Stimulated activated CD4-positive, alpha-beta T cell treated with anti-CD3 and anti-CD28 coated beads, Interleukin-1b, Interleukin-23, amount 100 ng/mL, for 24 hours (primary cell): Measurements from ENCODE around the gene PRMT3.
"Not testable (repeated sequence)": the region's sequence is repeated elsewhere in the genome, so short reads cannot be mapped to it uniquely, and the experiment has no call there.

Experiments used
- DNase-seq, 4 experiments: peaks; one replicate each; pipeline ENCODE4 v3.0.0-alpha.2; 2020; ENCODE audit warnings: low read depth in 4 of 4, low spot score in 1 of 4

Gene PRMT3

GRCh38 chr11:20497124-20497792 lies 109.7 kb downstream of the PRMT3 start:
- DNase-seq = no peak

- DNase-seq = no peak
Measured at GRCh38 chr11:20501252-20501651, 113.7 kb downstream of the PRMT3 start.

- no peak for DNase-seq
Measured at GRCh38 chr11:20501971-20502370, 114.5 kb downstream of the PRMT3 start.

- DNase-seq = no peak
Measured at GRCh38 chr11:20511982-20512381, 124.5 kb downstream of the PRMT3 start.

- DNase-seq = no peak
Measured at GRCh38 chr11:20512869-20513268, 125.4 kb downstream of the PRMT3 start.

- DNase-seq = no peak
Measured at GRCh38 chr11:20518323-20518834, 130.9 kb downstream of the PRMT3 start.

- DNase-seq = no peak
Measured at GRCh38 chr11:20522536-20522935, 135.0 kb downstream of the PRMT3 start.

- no peak for DNase-seq
Measured at GRCh38 chr11:20529757-20530156, 142.2 kb downstream of the PRMT3 start.

- no peak for DNase-seq
Measured at GRCh38 chr11:20530942-20531703, 143.6 kb downstream of the PRMT3 start.

GRCh38 chr11:20535271-20535881 lies 147.9 kb downstream of the PRMT3 start:
- no peak for DNase-seq

GRCh38 chr11:20536365-20536764 lies 148.8 kb downstream of the PRMT3 start:
- DNase-seq = no peak

- DNase-seq = no peak
Measured at GRCh38 chr11:20536784-20537183, 149.3 kb downstream of the PRMT3 start.

GRCh38 chr11:20541503-20541902 lies 154.0 kb downstream of the PRMT3 start:
- DNase-seq = no peak

- no peak for DNase-seq
Measured at GRCh38 chr11:20544603-20545237, 157.2 kb downstream of the PRMT3 start.

- no peak for DNase-seq
Measured at GRCh38 chr11:20547411-20547810, 159.9 kb downstream of the PRMT3 start.

GRCh38 chr11:20551096-20551495 lies 163.6 kb downstream of the PRMT3 start:
- DNase-seq = no peak

- DNase-seq = no peak
Measured at GRCh38 chr11:20555783-20556182, 168.3 kb downstream of the PRMT3 start.

- not testable (repeated sequence) for DNase-seq
Measured at GRCh38 chr11:20556396-20556795, 168.9 kb downstream of the PRMT3 start.

- no peak for DNase-seq
Measured at GRCh38 chr11:20558741-20559140, 171.2 kb downstream of the PRMT3 start.
